DND-41 (cell line): ENCODE measurements around the gene RMND5A.
"Not testable (repeated sequence)": the region's sequence is repeated elsewhere in the genome, so short reads cannot be mapped to it uniquely, and the experiment has no call there.

Source experiments
- ATAC-seq: fragments of 200-7000 bp; cut with Tn5 transposase; 3 replicates; pipeline ENCODE4 v1.9.1; 2021; ENCODE audit warnings: low read depth; ENCODE audit not compliant: insufficient read depth
- DNase-seq: peaks from one replicate; pipeline ENCODE4 v3.0.0-alpha.2; 2020
- H2AFZ ChIP-seq: 2 replicates; pipeline ENCODE4 v1.6.0; 2012; ENCODE audit warnings: low read depth, low read length
- H3K27ac ChIP-seq: 2 replicates; pipeline ENCODE4 v1.5.1; 2012; ENCODE audit warnings: low read length, inconsistent platforms
- H3K27me3 ChIP-seq: fragments of 200-600 bp; sonication (generic); 2 replicates; pipeline ENCODE4 v1.6.0; 2012; ENCODE audit warnings: low read length, mild to moderate bottlenecking, inconsistent platforms; ENCODE audit not compliant: insufficient read depth, poor library complexity
- H3K36me3 ChIP-seq: 2 replicates; pipeline ENCODE4 v1.5.1; 2012; ENCODE audit warnings: low read length, inconsistent platforms; ENCODE audit not compliant: insufficient read depth
- H3K4me1 ChIP-seq: 2 replicates; pipeline ENCODE4 v1.5.1; 2012; ENCODE audit warnings: mild to moderate bottlenecking, low read length; ENCODE audit not compliant: insufficient read depth
- H3K4me2 ChIP-seq: 2 replicates; pipeline ENCODE4 v1.6.0; 2012; ENCODE audit warnings: mild to moderate bottlenecking, moderate library complexity, low read length, inconsistent platforms; ENCODE audit not compliant: insufficient read depth
- H3K4me3 ChIP-seq, 2 experiments: fragments of 200-600 bp in 1 of 2; shearing (Covaris generic) in 1 of 2; 2 replicates each; pipeline ENCODE4 v1.5.1; 2012 to 2016; ENCODE audit warnings: inconsistent platforms in 2 of 2, low read length in 2 of 2, mild to moderate bottlenecking in 2 of 2, low read depth in 1 of 2, moderate library complexity in 1 of 2
- H3K79me2 ChIP-seq: 2 replicates; pipeline ENCODE4 v1.6.0; 2012; ENCODE audit warnings: low read length, inconsistent platforms; ENCODE audit not compliant: insufficient read depth
- H3K9ac ChIP-seq: 2 replicates; pipeline ENCODE4 v1.6.0; 2012; ENCODE audit warnings: low read depth, mild to moderate bottlenecking, inconsistent platforms, low read length, moderate library complexity
- H3K9me3 ChIP-seq: 2 replicates; pipeline ENCODE4 v1.5.1; 2012; ENCODE audit warnings: low read length, moderate library complexity, mild to moderate bottlenecking, inconsistent platforms; ENCODE audit not compliant: insufficient read depth, severe bottlenecking
- H4K20me1 ChIP-seq: 2 replicates; pipeline ENCODE4 v1.6.0; 2012; ENCODE audit warnings: low read length; ENCODE audit not compliant: insufficient read depth
- EZH2 ChIP-seq: IDR thresholded peaks from 3 replicates; pipeline ENCODE4 v1.6.1; 2012; ENCODE audit warnings: borderline replicate concordance, low read depth, mild to moderate bottlenecking, moderate library complexity, low read length, inconsistent platforms; ENCODE audit not compliant: severe bottlenecking
- TF ChIP-seq, protein P1 (sequence below): IDR thresholded peaks from 2 replicates; pipeline ENCODE4 v1.5.1; 2012; ENCODE audit warnings: borderline replicate concordance, low read length, moderate library complexity, mild to moderate bottlenecking; ENCODE audit not compliant: poor library complexity, severe bottlenecking; ENCODE audit errors: extremely low read depth

The RMND5A gene, protein sequence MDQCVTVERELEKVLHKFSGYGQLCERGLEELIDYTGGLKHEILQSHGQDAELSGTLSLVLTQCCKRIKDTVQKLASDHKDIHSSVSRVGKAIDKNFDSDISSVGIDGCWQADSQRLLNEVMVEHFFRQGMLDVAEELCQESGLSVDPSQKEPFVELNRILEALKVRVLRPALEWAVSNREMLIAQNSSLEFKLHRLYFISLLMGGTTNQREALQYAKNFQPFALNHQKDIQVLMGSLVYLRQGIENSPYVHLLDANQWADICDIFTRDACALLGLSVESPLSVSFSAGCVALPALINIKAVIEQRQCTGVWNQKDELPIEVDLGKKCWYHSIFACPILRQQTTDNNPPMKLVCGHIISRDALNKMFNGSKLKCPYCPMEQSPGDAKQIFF

DNA sequence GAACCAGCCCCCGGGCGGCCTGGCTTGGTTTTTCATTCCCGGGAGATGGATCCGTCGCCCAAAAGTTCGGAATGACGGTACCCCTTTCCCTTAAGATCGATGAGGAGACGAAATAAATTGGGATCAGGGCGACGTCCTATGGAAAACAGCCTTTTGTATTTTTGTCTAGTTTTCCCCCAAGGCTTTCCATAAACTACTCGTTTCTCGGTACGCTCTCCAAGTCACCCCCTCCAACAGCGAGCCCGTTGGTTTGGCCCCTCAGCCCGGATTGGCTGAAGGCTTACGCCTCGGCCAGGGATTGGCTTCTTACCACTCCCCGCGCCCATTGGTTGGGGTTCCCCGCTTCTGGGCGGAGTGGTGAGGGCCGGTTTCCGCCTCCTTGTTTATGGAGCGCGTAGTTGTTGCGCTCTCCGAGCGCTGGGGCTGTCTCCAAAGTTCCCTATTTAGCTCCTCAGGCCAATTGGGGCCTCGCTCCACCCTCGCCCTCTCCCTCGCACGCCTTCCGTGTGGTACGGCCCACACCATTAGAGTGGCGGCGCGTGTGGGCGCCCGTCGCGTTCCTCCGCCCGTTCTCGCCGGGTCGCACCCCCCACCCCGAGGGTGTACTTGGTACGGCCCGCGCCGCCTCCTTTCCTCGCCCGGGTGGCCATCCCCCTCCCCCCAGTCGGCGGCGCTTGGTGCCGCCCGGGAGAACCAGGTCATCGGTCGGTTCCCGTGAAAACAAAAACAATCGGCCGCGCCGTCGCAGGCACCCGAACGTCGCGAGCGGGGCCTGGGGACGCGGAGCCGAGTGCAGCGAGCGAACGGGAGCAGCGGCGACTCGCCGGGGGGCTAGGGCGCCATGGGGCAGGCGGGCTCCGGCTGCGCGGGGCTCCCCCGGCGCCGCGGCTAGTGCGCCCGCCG is at the start of gene RMND5A:
TSS of gene RMND5A (plus strand) at position 655 of the 903 bp plus-strand sequence. CDS start 377 bp downstream, outside the sequence.
- H3K4me1 ChIP-seq, H3K27me3 ChIP-seq, H3K9me3 ChIP-seq, H3K36me3 ChIP-seq, H4K20me1 ChIP-seq: not testable (repeated sequence)
- H3K4me3 ChIP-seq, result peak within 1 kb of the TSS; percentile 57 to 70; a peak in 3 of 4 replicates
- peak within 1 kb of the TSS; percentile 66 for H3K9ac ChIP-seq
- peak within 1 kb of the TSS; percentile 71 for H3K4me2 ChIP-seq
- peak; percentile 91 for ATAC-seq
- H2AFZ ChIP-seq, result peak within 1 kb of the TSS; percentile 64
- peak; percentile 96 for DNase-seq
- H3K79me2 ChIP-seq, result peaks cover 21% of the 10 kb centered on the region
- peak within 1 kb of the TSS; percentile 80 for H3K27ac ChIP-seq

DNA sequence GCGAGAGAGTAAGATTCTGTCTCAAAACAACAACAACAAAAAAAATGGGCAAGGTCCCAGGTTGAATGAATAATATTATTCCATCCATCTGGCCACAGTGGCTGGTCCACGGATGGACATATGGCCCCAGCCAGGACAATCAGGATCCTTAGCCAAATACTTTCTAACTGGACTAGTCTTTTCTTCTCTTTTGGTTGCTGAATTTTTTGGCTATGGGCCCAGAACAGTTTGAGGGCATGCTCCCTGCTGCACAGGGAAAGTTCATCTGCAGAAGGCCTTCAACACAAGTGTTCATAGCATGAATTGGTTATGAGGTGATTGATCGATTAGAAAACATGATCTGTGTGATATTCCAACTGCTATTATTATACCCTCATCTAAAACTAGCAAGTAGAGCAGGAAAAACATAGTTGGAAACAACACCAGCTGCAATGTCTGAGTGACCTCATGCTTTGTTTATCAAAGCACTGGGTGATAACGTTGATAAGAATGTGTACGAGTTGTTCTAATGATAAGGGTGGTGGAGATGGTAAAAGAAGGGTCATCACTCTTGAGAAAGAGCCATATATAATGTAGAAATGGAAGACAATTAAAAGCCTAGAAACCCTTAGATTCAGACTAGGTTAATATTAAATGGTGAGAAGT is 48.6 kb upstream of the RMND5A start:
- Histone ChIP-seq H3K4me2 (no peak overlapping the region), H3K9me3 (no peaks in the 10 kb centered on the region), H3K4me3 (no peak overlapping the region), H2AFZ (no peak overlapping the region), H3K27ac (no peak overlapping the region), H3K79me2 (no peaks in the 10 kb centered on the region), H3K36me3 (no peaks in the 10 kb centered on the region), H3K4me1 (no peaks in the 10 kb centered on the region), H3K27me3 (no peaks in the 10 kb centered on the region), H3K9ac (no peak overlapping the region), H4K20me1 (no peaks in the 10 kb centered on the region)
- ATAC-seq (no peak), DNase-seq (no peak)
- no peak for TF ChIP-seq EZH2
- TF ChIP-seq, protein P1, sequence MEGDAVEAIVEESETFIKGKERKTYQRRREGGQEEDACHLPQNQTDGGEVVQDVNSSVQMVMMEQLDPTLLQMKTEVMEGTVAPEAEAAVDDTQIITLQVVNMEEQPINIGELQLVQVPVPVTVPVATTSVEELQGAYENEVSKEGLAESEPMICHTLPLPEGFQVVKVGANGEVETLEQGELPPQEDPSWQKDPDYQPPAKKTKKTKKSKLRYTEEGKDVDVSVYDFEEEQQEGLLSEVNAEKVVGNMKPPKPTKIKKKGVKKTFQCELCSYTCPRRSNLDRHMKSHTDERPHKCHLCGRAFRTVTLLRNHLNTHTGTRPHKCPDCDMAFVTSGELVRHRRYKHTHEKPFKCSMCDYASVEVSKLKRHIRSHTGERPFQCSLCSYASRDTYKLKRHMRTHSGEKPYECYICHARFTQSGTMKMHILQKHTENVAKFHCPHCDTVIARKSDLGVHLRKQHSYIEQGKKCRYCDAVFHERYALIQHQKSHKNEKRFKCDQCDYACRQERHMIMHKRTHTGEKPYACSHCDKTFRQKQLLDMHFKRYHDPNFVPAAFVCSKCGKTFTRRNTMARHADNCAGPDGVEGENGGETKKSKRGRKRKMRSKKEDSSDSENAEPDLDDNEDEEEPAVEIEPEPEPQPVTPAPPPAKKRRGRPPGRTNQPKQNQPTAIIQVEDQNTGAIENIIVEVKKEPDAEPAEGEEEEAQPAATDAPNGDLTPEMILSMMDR, result no peak

DNA sequence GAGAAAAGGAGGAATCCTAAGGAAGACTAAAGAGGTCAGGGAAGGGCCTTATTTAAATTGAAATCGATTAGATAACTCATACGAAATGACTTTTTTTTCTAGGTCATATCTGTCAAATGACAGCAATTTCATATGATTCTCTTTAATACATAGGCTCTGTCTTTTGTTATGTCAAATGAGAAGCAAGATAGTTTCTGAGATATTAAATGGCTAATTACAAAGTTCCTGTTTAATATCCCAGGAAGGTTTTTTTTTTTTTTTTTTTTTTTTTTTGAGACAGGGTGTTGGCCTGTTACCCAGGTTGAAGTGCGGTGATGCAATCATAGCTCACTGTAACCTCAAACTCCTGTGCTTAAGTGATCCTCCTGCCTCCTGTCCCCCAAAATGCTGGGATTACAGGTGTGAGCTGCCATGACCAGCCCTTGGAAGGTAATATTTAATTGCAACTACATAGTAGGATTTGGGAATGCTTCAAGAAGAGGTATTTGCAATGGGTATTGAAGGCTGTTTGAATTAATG is 48.0 kb upstream of the RMND5A start:
- no peak for DNase-seq
- TF ChIP-seq, protein P1, result no peak
- TF ChIP-seq EZH2, result no peak
- no peak for ATAC-seq
- Histone ChIP-seq H3K4me1 (no peaks in the 10 kb centered on the region), H2AFZ (no peak overlapping the region), H3K79me2 (no peaks in the 10 kb centered on the region), H3K4me3 (no peak overlapping the region), H3K4me2 (no peak overlapping the region), H3K9me3 (no peaks in the 10 kb centered on the region), H3K9ac (no peak overlapping the region), H3K27ac (no peak overlapping the region), H3K27me3 (no peaks in the 10 kb centered on the region), H4K20me1 (no peaks in the 10 kb centered on the region), H3K36me3 (no peaks in the 10 kb centered on the region)
